Suprapubic skin (tissue), 4 donors: ENCODE results near the gene FAM229B. TPM values are rescaled to one million over a fixed set of nuclear protein-coding genes. Genes with fewer than 3 reads are reported as not detected.

Experiments
- DNase-seq, 2 donors: peaks; one replicate each; pipeline ENCODE4 v3.0.0-alpha.2; 2019; ENCODE audit warnings: low spot score in 2 of 2
- H3K27ac ChIP-seq: fragments of 200-600 bp; sonication (generic); one replicate; pipeline ENCODE4 v1.5.1; 2019
- H3K27me3 ChIP-seq: fragments of 200-600 bp; sonication (generic); one replicate; pipeline ENCODE4 v1.5.1; 2019
- H3K36me3 ChIP-seq: fragments of 200-600 bp; sonication (generic); one replicate; pipeline ENCODE4 v1.5.1; 2019
- H3K4me1 ChIP-seq: fragments of 200-600 bp; sonication (generic); one replicate; pipeline ENCODE4 v1.5.1; 2019
- H3K4me3 ChIP-seq: fragments of 200-600 bp; sonication (generic); one replicate; pipeline ENCODE4 v1.5.1; 2019; ENCODE audit warnings: mild to moderate bottlenecking
- H3K9me3 ChIP-seq: fragments of 200-600 bp; sonication (generic); one replicate; pipeline ENCODE4 v1.5.1; 2019
- EP300 ChIP-seq: sonication (generic); formaldehyde crosslinking; IDR thresholded peaks from one replicate; pipeline ENCODE4 v1.6.1; 2017; ENCODE audit warnings: antibody characterized with exemption
- POLR2A ChIP-seq, 2 donors: fragments of 450-650 bp; IDR thresholded peaks; one replicate each; pipeline ENCODE4 v1.6.1; 2017; ENCODE audit warnings: antibody characterized with exemption in 2 of 2, mild to moderate bottlenecking in 2 of 2, moderate library complexity in 2 of 2
- POLR2AphosphoS5 ChIP-seq, 3 donors: sonication (generic); formaldehyde crosslinking; IDR thresholded peaks; one replicate each; pipeline ENCODE4 v1.6.1; 2017; ENCODE audit warnings: antibody characterized with exemption in 3 of 3
- WGBS: methylation state at CpG from one replicate; pipeline ENCODE4 v1.1.5; 2018; 5-methylcytosine and 5-hydroxymethylcytosine counted together
- total RNA-seq, 4 donors: library from RNA; depleted of rRNA; stranded (reverse); fragments of >200 nt; gene quantifications; one replicate each; pipeline ENCODE4 v1.1.0, GENCODE V29; 2016
- TF ChIP-seq, protein P1 (sequence below), 2 donors: fragments of 200-600 bp in 1 of 2; fragments of 450-650 bp in 1 of 2; sonication (generic) in 1 of 2; IDR thresholded peaks; one replicate each; pipeline ENCODE4 v1.5.1; 2016 to 2019; ENCODE audit warnings: antibody characterized with exemption in 2 of 2, mild to moderate bottlenecking in 1 of 2, moderate library complexity in 1 of 2

Gene FAM229B
- total RNA-seq, 4 donors from 2014 or later = 0.72 to 3.9 (median 2.4) TPM

GRCh38 chr6:112054555-112055190 lies 32.7 kb upstream of the FAM229B start:
- Histone ChIP-seq H3K9me3 (no peaks in the 10 kb centered on the region), H3K4me1 (no peaks in the 10 kb centered on the region), H3K27ac (no peak overlapping the region), H3K36me3 (no peaks in the 10 kb centered on the region), H3K4me3 (no peak overlapping the region), H3K27me3 (no peaks in the 10 kb centered on the region)
- no peak for DNase-seq
- WGBS = 37% methylated on average over 10 of the region's 10 CpGs
- TF ChIP-seq EP300 (no peak), POLR2A (IDR thresholded peaks at IDR 0.05) (no peak), POLR2AphosphoS5 (IDR thresholded peaks at IDR 0.05) (no peak)
- TF ChIP-seq, protein P1, sequence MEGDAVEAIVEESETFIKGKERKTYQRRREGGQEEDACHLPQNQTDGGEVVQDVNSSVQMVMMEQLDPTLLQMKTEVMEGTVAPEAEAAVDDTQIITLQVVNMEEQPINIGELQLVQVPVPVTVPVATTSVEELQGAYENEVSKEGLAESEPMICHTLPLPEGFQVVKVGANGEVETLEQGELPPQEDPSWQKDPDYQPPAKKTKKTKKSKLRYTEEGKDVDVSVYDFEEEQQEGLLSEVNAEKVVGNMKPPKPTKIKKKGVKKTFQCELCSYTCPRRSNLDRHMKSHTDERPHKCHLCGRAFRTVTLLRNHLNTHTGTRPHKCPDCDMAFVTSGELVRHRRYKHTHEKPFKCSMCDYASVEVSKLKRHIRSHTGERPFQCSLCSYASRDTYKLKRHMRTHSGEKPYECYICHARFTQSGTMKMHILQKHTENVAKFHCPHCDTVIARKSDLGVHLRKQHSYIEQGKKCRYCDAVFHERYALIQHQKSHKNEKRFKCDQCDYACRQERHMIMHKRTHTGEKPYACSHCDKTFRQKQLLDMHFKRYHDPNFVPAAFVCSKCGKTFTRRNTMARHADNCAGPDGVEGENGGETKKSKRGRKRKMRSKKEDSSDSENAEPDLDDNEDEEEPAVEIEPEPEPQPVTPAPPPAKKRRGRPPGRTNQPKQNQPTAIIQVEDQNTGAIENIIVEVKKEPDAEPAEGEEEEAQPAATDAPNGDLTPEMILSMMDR (IDR thresholded peaks at IDR 0.05) = no peak

DNA sequence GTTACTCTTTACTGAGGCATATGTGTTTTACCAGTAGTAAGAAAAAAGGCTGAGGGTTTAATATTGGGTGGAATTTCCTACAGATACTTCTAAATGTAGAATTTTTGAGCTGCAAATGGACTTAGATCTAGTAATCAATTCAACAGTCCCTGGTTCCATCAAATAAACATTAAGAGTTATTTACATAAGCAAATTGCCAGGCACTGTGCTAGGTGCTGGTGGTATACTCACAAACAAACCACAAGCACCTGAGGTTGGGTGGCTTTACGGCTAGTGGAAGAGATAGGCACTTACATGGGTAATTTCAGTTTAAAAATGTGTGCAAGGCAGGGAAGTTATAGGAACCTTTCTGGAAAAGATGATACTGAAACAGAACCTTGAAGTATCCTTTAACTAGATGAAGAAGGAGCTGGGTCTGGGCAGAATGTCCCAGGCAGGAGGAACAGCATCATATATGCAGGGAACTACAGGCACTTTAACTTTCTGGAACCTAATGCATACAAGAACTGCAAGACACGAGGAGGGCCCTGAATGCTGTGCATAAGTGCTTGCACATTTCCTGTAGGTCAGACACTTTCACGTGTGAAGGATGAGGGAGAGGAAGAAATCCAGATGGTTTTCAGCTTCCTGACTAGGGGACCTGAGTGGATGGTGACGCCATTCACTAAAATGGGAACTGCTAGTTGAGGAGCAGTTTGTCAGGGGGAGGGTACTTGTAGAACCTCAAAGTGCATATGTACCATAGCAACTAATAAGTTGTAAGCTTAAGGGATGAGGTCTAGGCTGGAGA lies 29.0 kb upstream of the FAM229B start:
- Histone ChIP-seq H3K4me1 (no peaks in the 10 kb centered on the region), H3K36me3 (no peaks in the 10 kb centered on the region), H3K9me3 (no peaks in the 10 kb centered on the region), H3K4me3 (no peak overlapping the region), H3K27ac (no peak overlapping the region), H3K27me3 (no peaks in the 10 kb centered on the region)
- no peak for TF ChIP-seq EP300
- no peak for TF ChIP-seq POLR2AphosphoS5 (IDR thresholded peaks at IDR 0.05)
- TF ChIP-seq, protein P1 (IDR thresholded peaks at IDR 0.05) = no peak
- TF ChIP-seq POLR2A (IDR thresholded peaks at IDR 0.05) = no peak
- no peak for DNase-seq
- 76% methylated on average over 4 of the region's 4 CpGs for WGBS

DNA sequence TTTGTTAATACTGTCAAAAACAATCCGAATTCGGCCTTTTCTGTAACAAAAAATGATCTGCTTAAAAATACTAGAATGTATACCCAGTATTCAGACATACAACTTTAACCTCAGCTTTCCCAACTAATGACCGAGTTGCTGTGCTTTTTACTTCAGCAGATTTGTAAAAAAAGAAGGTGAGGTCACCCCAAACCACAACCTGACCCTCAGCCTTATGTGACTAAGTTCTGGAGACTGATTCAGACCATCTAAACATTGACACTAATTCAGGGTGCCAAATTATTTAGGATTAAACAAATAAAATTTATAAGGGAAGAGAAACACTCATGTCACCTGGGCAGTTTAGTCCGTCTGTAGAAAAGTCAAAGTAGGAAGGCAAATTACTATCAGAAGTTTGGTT lies 25.8 kb upstream of the FAM229B start:
- TF ChIP-seq POLR2AphosphoS5 (IDR thresholded peaks at IDR 0.05) (no peak), EP300 (no peak), POLR2A (IDR thresholded peaks at IDR 0.05) (no peak)
- TF ChIP-seq, protein P1 (IDR thresholded peaks at IDR 0.05) = no peak
- 97% methylated on average over 4 of the region's 4 CpGs for WGBS
- H3K4me3 ChIP-seq = no peak overlapping the region

GRCh38 chr6:112062966-112063365 lies 24.4 kb upstream of the FAM229B start:
- H3K4me1 ChIP-seq = no peaks in the 10 kb centered on the region
- no peak for DNase-seq
- 85% methylated on average over 3 of the region's 3 CpGs for WGBS
- H3K27me3 ChIP-seq = no peaks in the 10 kb centered on the region
- no peak overlapping the region for H3K27ac ChIP-seq
- no peaks in the 10 kb centered on the region for H3K36me3 ChIP-seq
- TF ChIP-seq POLR2AphosphoS5 (IDR thresholded peaks at IDR 0.05) (no peak), EP300 (no peak), POLR2A (IDR thresholded peaks at IDR 0.05) (no peak)
- TF ChIP-seq, protein P1 (IDR thresholded peaks at IDR 0.05) = no peak
- no peaks in the 10 kb centered on the region for H3K9me3 ChIP-seq
- no peak overlapping the region for H3K4me3 ChIP-seq

More for the DNA sequence above, 25.8 kb upstream of the FAM229B start:
- no peaks in the 10 kb centered on the region for H3K27me3 ChIP-seq
- no peaks in the 10 kb centered on the region for H3K9me3 ChIP-seq
- no peak for DNase-seq
- no peak overlapping the region for H3K27ac ChIP-seq
- no peaks in the 10 kb centered on the region for H3K4me1 ChIP-seq
- H3K36me3 ChIP-seq = no peaks in the 10 kb centered on the region

DNA sequence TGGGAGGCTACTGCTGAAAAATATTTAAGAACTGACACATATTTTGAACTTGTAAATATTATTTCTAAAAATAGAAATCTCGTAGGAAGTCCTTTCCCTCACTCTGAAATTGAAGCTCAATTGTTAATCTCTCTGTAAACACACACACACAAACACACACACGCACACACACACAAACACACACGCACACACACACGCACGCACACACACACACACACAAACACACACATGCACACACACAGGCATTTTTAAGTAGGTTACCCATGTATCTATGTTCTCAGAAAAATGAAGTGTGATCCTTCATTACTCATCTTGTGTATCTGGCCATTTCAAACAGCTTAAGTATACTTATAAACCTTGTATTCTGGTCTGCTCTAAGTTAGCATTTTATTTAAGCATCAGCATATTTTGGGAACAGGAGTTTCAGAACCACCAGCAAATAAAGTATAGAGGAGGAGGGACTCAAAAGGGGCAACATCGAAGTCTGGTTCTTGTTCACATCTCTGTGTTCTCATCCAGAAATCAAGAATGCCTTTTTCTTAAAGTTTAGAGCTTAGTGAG lies 21.9 kb upstream of the FAM229B start:
- DNase-seq = no peak
- H3K27ac ChIP-seq = no peak overlapping the region
- H3K4me1 ChIP-seq = no peaks in the 10 kb centered on the region
- 82% methylated on average over 6 of the region's 6 CpGs for WGBS
- H3K27me3 ChIP-seq = no peaks in the 10 kb centered on the region
- no peak overlapping the region for H3K4me3 ChIP-seq
- no peaks in the 10 kb centered on the region for H3K9me3 ChIP-seq
- TF ChIP-seq EP300 (no peak), POLR2A (IDR thresholded peaks at IDR 0.05) (no peak), POLR2AphosphoS5 (IDR thresholded peaks at IDR 0.05) (no peak)
- TF ChIP-seq, protein P1 (IDR thresholded peaks at IDR 0.05) = no peak
- H3K36me3 ChIP-seq = peaks cover 9% of the 10 kb centered on the region
